HG03558 (cell line): ENCODE results near the gene ZW10.
"Not testable (repeated sequence)": the region's sequence is repeated elsewhere in the genome, so short reads cannot be mapped to it uniquely, and the experiment has no call there.

ENCODE experiments used
- ATAC-seq: cut with Tn5 transposase; IDR thresholded peaks from one replicate; pipeline ENCODE4 v1.9.1; 2021; ENCODE audit warnings: moderate number of reproducible peaks; ENCODE audit not compliant: unreplicated experiment; ENCODE audit errors: extremely low read depth

The ZW10 gene

GRCh38 chr11:113764527-113765219 lies 8.8 kb downstream of the ZW10 start:
- no peak for ATAC-seq

- ATAC-seq = not testable (repeated sequence)
Observed at GRCh38 chr11:113763040-113763439, 10.5 kb downstream of the ZW10 start.

GRCh38 chr11:113760241-113760640 lies 13.3 kb downstream of the ZW10 start:
- ATAC-seq = no peak

GRCh38 chr11:113752932-113753331 lies 20.6 kb downstream of the ZW10 start:
- ATAC-seq = no peak

GRCh38 chr11:113736323-113736722 lies 37.2 kb downstream of the ZW10 start:
- ATAC-seq = no peak

- no peak for ATAC-seq
Observed at GRCh38 chr11:113732092-113732491, 41.4 kb downstream of the ZW10 start.

GRCh38 chr11:113730887-113731726 lies 42.4 kb downstream of the ZW10 start:
- no peak for ATAC-seq

GRCh38 chr11:113729456-113729855 lies 44.0 kb downstream of the ZW10 start:
- no peak for ATAC-seq

- no peak for ATAC-seq
Observed at GRCh38 chr11:113728814-113729213, 44.7 kb downstream of the ZW10 start.

- no peak for ATAC-seq
Observed at GRCh38 chr11:113725913-113726312, 47.6 kb downstream of the ZW10 start.

GRCh38 chr11:113725407-113725806 lies 48.1 kb downstream of the ZW10 start:
- no peak for ATAC-seq

- no peak for ATAC-seq
Observed at GRCh38 chr11:113724778-113725177, 48.7 kb downstream of the ZW10 start.

- no peak for ATAC-seq
Observed at GRCh38 chr11:113723787-113724186, 49.7 kb downstream of the ZW10 start.

- ATAC-seq = no peak
Observed at GRCh38 chr11:113722934-113723333, 50.6 kb downstream of the ZW10 start.

- ATAC-seq = no peak
Observed at GRCh38 chr11:113722221-113722620, 51.3 kb downstream of the ZW10 start.

GRCh38 chr11:113721462-113722066 lies 51.9 kb downstream of the ZW10 start:
- no peak for ATAC-seq

GRCh38 chr11:113720478-113720877 lies 53.0 kb downstream of the ZW10 start:
- not testable (repeated sequence) for ATAC-seq

GRCh38 chr11:113715882-113716625 lies 57.4 kb downstream of the ZW10 start:
- no peak for ATAC-seq

GRCh38 chr11:113715273-113715672 lies 58.2 kb downstream of the ZW10 start:
- ATAC-seq = no peak

GRCh38 chr11:113710989-113711388 lies 62.5 kb downstream of the ZW10 start:
- no peak for ATAC-seq
